Occipital lobe (tissue), 2 donors: ENCODE measurements around the gene SAE1. TPM values are rescaled to one million over a fixed set of nuclear protein-coding genes. Genes with fewer than 3 reads are reported as not detected.

Experiments
- DNase-seq: peaks from one replicate; lab custom pipeline; 2025; lab: John Stamatoyannopoulos, UW
- total RNA-seq: library from RNA; depleted of rRNA; stranded (reverse); fragments of >200 nt; gene quantifications from one replicate; pipeline ENCODE4 v1.2.3, GENCODE V29; 2014

Gene SAE1
- total RNA-seq, 1 donor from 2014 or later = 76.3 TPM

DNA sequence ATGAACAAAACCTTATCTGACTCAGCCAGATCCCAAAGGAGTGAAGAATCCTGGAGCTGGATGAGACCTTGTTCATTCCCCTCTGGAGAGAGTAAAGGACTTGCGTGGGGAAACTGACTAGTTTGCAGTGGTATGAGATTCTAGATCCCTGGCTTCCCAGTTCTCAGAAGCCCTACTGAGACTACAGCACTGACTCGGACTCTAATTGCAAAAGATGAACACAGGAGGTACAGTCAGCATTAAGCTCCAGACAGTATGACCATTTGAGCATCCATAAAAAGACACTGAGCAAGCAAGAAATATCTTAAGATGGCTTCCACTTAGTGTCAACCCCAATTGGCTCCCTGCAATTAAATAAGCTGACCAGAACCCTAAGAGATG, 23.8 kb upstream of the SAE1 start:
- no peak for DNase-seq

DNA sequence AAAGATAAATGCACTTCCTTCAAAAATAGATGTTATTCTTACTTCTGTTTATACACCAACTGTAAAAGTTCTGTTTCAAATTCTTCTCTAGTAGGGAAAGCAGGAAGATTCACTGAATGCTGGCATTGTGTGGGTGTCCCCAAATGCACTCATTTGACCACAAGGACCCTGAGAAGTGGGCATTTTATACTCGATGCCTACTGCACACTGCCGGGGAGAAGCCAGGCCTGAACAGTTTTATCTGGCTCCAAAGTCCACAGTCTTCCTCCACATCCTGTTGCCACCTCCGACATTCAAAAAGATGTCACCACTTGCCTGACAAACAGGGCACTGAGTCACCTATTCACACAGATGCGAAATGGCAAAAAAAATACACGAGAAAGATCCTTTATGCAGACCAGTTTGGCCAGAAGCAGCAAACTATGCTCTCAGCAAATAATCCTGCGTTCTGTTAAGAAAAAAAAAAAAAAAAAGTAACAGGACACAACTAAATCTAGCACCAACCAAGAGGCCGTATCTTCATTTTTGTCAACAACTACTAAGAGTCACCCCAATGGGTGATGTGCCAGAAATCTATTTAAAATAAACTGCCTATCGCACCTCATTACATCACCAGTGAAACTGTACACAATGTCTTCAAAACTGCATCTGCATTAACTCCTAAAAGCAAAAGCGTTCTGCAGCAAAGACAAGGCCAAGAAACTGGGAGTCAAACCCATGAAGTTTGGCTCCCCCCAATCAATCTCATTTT, 23.3 kb upstream of the SAE1 start:
- peak; percentile 37 for DNase-seq

DNA sequence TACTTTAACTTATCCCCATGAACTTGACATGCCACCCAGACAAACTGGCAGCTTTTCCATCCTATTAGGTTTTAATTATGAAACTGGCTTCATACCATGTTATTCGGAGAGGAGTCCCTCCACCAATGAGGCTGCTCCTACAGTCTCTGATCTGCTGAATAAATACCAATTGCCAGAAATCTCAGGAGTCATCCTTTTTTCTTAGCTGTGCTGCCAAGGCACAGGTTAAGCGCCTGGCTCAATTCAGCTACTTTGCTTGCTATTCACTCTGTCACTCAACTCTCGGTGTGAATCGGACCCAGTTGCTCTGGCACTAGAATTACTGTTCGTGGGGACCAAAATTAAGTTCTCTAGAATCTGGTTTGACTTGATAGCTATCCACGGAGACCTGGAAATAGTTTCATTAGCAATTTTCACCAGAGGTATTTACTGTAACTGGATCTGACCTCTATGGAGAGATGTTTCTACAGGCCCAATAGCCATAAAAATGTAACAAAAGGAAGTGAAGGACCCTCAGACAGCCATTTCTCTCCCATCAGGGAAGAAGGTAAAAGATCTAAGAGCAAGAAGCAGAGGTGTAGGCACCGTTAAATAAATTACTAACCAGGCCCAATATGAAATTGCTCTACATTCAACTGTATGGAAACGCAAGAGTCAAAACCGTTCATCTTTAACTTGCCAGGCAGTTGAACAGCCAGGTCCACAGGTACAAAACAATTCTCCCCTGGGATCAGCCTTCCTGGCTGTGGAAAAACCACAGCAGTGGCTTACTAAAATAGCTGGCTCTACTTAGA, 22.5 kb upstream of the SAE1 start:
- DNase-seq = peak; percentile 14

DNA sequence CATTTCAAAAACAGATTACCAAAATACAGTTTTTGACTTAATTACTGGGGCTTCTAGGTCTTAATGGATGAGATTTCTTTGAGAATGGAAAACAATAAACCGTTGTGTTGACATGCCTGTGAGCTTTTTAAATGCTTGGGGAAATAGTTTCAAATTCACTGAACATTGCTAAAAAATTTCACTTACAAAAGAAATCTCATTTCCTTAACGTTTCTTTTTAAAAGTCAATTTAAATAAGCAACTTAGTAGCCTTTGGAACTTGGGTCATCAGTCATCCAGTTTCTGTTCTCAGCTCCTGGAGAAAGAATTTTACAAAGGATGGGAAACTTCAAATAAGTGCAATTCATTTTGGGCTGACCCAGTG, 21.5 kb upstream of the SAE1 start:
- DNase-seq = no peak

DNA sequence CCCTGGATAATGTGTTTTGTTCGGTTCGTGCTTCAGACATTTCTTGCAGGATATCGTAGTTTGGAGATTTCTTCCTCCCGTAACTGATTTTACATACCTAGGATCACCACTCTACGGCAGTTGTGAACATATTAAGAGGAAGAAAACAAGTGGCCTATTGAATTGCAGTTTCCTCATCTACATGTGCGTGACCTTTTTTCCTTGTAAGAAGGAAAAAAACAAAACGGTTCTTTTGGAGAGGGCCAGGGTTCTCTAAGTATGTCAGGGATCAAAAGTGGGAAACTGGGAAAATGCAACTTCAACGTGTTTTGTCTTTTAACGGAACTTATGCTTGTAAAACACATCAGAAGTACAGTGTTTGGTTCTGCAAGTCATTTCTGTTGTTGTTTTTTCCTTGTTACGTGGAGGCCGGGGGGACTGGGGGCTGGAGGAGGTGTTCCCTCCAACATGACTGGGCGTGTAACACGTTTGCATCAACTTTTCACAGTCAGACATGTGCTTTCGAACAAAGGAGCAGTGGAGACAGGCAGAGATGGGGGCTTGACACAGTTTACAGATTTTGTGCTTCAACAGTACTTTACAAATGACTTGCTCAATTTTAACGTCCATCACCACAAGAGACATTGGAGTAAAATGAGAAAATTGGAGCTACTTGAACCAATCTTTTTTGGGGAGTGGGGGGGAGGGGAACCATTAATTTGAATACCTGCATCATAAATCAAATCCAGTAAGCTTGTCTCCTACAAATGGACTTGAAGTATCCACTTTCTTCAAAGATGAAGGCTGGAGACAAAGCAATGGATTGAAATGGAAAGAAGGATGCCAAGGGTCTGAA, 20.9 kb upstream of the SAE1 start:
- no peak for DNase-seq

DNA sequence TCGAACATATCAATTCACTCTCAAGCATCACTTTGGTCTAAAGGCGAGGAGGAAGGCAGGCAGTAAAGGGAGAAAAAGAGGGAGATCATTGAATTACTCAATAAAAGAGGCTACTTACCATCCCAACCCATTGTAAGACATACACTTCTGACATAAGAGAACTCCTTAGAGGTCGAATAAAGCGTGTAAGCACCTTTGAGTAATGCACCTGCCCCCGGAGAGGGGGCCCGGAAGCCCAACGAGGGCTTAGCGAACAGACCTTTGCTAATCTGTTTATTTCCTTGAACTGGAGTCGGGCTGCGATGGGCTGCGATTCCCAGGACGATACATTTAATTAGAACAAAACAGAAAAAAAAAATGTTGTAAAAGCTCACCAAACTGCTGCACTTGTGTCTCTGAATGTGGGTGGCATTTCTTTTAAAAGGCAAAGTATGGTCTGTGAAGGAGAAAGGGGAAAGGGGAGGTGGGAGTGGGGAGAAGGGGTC, 20.1 kb upstream of the SAE1 start:
- no peak for DNase-seq

DNA sequence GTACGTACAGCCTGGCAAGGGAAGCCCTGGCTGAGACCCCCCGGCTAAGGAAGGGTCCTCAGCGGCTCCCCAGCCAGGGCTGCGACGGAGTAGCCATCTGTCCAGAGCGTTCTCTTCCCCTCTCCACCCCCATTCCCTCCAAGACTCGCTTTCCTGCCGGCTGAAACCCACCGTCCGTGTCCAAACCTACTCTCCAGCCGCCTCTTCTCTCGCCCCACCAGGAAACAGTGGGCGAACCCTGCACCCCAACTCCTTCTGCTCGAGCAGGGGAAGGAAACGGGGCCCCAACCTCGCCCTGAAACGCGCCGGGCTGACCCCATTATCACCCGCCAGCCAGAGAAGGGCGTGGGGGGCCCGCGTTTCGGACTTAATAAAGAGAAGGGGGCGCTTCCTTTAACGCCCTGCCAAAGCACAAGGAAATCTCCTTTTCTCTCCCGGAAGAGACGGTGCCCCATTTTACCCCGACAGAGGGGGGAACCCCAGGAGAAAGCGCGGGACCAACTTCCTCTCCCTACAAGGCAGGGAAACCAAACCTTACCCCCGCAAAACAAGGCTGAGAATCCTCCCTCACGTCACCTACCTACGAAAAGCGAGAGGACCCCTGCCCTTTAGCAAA, 19.5 kb upstream of the SAE1 start:
- DNase-seq = no peak

DNA sequence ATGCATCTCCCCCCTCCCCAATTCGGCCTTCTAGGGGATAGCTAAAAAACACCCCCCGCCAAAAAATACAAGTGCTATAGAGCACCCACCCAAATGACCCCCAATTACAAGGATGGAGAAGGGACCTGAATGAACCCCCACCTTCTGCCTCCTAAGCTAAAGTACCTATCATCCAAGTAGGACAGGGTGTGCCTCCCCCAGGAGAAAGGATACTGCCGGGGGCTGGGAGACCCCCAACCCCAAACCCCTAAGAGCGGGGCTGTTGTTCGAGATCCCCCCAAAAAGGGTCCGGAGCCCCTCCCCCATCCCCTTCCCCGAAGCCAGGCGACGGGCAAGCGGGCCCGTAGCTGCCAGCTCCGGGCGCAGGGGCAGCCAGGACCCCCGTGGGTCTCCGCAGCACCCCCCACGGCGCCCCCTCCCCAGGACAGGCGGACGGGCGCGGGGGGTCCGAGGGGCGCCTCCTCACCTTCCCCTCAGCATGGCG, 18.9 kb upstream of the SAE1 start:
- no peak for DNase-seq

DNA sequence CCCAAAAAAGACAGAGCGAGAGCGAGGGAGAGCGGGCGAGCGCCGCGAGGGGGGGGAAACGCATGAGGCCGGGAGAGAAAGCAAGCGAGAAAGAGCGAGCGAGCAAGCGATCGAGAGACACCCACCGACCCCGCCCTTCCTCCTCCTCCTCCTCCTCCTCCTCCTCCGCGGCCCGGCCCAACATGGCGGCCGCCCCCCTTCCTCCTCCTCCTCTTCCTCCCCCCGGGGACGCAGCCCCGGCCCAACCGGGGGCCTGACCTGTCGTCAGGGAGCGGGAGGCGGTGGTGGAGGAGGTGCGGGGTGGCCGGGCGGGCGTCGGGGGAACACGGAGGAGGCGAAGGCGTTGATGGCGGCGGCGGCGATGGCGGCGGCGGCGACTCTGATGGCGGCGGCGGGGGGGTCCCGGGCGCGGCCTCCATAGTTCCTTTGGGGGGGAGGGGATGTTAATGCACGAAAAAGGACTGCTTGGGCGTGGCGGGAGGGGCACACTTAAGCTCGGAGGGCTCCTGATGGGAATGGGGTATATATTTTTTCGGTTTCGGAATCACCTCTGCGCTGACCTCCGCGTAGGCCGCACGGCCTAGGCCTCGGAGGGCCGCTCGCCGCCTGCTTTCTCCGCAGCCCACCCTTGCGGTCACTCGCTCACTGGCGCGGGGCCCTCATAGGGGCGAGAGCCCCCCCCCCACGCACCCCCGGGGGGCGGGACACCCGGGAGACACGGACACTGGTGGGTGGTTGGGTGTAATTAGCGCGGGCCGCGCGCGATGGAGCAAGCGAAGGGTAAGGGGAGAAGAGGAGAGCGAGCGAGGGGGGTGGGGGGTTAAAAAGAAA, 18.3 kb upstream of the SAE1 start:
- DNase-seq = peak; percentile 76

DNA sequence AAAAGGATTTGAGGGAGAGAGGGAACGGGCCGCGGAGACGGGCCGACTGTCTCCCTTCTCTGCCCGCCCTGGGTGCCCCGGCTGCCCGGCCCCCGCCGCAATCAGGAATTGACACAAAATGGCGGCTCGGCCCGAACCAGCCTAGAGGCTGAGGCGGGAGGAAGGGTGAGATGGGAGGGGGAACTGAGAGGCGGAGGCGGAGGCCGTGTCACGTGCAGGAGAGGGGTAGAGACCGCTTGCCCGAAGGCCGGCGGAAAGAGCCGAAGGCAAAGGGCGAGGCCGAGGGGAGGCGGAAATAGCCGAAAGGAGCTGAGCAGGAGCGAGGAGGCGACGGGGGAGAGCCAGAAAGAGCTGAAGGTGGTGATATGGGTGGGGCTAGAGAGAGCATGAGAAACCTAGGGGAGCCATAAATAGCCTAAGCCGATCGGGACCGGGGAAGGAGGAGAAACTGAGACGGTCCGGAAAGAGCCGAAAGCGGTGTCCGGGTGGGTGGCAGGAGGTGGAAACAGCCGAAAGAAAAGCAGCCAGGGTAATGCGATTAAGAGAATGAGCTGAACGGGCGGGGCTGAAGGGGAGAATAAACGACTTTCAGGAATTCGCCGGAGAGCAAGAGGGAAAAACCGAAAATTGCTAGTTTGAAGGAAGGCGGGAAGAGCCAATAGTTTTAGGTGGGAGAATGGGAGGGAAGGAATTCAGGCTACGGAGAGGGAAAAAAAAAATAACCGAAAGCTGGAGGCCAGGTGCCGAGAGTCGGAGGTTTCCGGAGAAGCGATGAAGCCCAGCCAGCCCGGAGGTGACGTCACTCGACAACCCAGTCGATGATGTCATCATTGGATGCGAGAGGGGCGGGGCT, 17.4 kb upstream of the SAE1 start, which contains the start of gene ZC3H4:
ZC3H4 (minus strand) TSS at position 780 of the 853 bp plus-strand sequence. CDS start 1,192 bp downstream, outside the sequence.
- peak; percentile 98 for DNase-seq

DNA sequence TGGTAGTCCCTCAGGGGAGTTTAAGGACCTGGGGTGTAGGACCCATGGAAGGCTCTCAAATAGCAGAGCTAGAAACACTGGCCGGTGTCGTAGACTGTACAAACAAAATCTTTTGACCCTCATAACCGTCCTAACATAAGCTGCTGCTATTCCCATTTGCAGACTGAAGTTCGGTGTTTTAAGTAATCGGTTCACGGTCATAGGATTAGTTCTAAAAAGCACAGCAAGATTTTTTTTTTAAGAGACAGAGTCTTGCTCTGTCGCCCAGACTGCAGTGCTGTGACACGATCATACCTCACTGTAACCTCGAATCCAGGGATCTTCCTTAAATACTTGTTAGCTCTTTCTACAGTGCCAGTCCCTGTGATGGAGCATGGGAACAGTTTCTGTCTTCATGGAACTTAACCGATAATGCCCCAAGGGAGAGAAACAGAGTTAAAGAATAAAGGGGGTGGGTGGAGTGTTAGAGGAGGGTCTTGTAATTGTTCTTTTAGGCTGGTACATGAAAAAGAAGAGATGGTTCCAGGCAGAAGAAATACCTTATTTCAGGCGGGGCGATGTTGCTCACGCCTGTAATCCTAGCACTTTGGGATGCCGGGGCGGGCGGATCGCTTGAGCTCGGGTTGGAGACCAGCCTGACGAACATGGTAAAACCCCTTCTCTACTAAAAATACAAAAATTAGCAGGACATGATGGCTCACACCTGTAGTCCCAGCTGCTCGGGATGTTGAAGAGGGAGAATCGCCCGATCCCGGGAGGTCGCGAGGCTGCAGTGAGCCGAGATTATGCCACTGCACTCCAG, 16.6 kb upstream of the SAE1 start:
- DNase-seq = no peak

DNA sequence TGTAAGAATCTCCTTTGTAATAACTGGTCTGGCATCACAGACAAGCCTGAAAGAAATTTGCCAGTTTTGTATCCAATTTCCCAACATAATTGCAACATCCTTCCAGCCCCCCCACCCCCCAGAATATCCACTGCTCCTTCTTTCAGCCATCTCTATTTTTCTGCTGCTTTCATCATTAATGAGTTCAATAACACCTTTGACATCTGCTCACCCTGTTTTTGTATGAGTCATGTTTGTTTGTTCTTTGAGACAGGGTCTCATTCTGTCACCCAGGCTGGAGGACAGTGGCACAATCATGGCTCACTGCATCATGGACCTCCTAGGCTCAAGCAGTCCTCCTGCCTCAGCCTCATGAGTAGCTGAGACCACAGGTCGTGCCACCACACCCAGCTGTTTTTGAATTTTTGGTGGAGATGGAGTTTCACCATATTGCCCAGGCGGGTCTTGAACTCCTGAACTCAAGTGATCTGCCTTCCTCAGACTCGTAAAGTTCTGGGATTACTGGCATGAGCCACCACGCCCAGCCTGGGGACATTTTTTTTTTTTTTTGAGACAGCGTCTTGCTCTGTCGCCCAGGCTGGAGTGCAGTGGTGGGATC, 10.1 kb upstream of the SAE1 start:
- DNase-seq = no peak

DNA sequence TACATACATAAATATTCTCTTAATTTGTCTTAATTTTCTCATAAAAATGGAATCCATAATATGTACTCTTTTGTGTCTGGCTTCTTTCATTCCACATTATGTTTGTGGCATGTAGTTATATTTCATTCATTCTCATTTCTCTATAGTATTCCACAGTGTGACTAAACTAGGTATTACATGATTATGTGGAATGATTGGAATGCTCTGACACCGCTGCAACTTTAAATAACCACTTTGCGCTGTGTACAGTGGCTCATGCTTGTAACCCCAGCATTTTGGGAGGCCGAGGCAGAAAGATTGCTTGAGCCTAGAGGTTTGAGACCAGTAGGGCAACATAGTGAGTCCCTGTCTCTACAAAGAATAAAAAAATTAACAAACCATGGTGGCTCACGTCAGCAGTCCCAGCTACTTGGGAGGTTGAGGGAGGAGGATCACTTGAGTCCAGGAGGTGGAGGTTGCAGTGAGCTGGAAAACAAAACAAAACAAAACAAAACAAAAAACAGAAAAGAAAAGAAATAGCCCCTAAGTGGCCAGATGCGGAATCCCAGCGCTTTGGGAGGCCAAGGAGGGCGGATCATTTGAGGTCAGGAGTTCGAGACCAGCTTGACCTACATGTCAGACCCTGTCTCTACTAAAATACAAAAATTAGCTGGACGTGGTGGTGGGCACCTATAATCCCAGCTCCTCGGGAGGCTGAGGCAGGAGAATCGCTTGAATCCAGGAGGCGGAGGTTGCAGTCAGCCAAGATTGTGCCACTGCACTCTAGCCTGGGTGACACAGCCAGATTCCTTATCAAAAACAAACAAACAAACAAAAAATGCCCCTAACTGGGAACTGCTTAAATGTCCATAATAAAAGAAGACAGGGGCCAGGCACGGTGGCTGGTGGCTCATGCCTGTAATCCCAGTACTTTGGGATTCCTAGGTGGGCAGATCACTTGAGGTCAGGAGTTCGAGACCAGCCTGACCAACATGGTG, 8.0 kb upstream of the SAE1 start:
- no peak for DNase-seq

DNA sequence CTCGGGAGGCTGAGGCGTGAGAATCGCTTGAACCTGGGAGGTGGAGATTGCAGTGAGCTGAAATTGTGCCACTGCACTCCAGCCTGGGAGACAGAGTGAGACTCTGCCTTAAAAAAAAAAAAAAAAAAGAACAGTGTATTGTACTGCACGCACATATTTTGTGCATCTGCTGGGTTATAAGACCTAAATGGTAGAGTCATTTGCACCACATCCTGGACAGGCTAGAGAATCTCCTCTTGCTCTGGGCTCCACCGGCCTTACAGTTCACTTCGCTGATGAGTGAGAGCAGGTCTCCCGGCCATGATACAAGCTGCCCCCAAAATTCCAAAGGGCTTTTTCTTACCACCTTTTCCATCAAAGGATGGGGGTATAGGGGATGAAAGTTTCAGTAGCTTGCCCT, 7.2 kb upstream of the SAE1 start:
- DNase-seq = no peak

DNA sequence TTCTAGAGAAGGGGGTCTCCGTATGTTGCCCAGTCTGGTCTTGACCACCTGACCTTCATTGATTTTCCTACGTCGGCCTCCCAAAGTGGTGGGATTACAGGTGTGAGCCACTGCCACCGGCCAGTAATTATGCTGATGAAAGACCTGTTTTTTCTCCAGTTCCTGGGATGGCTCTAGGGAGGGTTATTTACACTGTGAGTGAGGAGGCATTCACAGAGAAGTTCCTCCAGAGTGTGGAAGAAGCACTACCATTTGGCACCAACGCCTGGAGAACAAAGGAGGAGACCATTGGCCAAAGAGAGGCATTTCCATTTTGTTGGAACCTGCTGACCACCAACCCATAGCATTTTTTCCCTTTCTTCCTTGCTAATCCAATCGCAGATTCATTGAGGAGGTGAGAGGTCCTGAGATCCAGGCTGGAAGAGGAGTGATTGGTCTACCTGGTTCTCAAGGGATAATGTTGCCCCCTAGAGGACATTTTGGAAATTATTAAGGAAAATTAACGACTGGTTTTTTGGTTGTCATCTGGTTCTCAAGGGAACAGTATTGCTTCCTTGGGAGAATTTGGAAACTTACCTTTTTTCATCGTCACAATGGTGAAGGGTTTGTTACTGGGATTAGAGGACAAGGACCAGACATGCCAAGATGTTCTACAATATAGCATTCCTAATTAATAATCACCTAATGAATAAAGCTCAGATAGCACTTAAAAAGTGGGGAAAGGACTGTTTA, 5.5 kb upstream of the SAE1 start:
- no peak for DNase-seq

DNA sequence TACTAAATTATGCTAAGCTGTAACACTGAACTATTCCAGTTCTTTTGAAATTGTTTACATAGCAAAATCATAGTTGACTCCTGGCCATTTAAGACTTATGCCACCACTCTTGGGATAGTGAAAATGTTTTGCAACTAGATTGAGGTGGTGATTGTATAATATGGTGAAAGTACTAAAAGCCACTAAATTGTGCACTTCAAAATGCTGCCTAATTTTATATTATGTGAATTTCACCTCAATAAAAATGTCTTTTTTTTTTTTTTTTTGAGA, 5.0 kb upstream of the SAE1 start:
- no peak for DNase-seq

DNA sequence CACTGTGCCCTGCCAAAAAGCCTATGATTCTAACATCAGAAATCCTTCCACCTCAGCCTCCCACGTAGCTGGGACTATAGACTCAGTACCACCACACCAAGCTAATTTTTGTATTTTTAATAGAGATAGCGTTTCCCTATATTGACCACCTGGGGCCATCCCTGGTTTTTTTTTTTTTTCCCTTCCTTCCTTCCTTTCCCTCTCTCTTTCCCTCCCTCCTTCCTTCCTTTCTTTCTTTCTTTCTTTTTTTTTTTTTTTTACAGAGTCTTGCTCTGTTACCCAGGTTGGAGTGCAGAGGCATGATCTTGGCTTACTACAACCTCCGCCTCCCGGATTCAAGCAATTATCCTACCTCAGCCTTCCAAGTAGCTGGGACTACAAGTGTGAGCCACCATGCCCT, 1.1 kb upstream of the SAE1 start:
- DNase-seq = no peak
